IMR-90 (cell line): ENCODE results near the gene ZNF408. TPM values are rescaled to one million over a fixed set of nuclear protein-coding genes. Genes with fewer than 3 reads are reported as not detected.

Experiments used
- ATAC-seq: fragments of 200-7000 bp; cut with Tn5 transposase; 2 replicates; pipeline ENCODE4 v1.9.1; 2020; ENCODE audit warnings: low read depth, mild to moderate bottlenecking, moderate library complexity
- BruUV-seq: library from RNA; stranded (reverse); fragments of 400-500 nt; replicated peaks from 2 replicates; lab custom pipeline; 2021; lab: Mats Ljungman, UMichigan
- CTCF ChIA-PET: fragments of 300-600 bp; formaldehyde crosslinking; extraction: SDS; loops from one replicate; lab custom pipeline; 2021; ENCODE audit warnings: antibody characterized with exemption; lab: Yijun Ruan, JAX
- POLR2A ChIA-PET: fragments of 300-600 bp; sonication (Branson Sonifier 250); formaldehyde crosslinking; loops from one replicate; lab custom pipeline; 2022; ENCODE audit warnings: antibody characterized with exemption; ENCODE audit not compliant: unreplicated experiment; lab: Charles Lee
- DNase-seq: peaks from one replicate; pipeline ENCODE4 v3.0.0; 2013
- H2AFZ ChIP-seq: replicated peaks from 2 replicates; pipeline ENCODE3; 2013; ENCODE audit warnings: low read length, mild to moderate bottlenecking; ENCODE audit not compliant: poor library complexity
- H2AK5ac ChIP-seq: 2 replicates; pipeline ENCODE4 v1.6.1; 2013; ENCODE audit warnings: low read depth, low read length, inconsistent platforms
- H2AK9ac ChIP-seq: replicated peaks from 2 replicates; pipeline ENCODE3; 2013; ENCODE audit warnings: mild to moderate bottlenecking, low read depth, low read length, moderate library complexity; ENCODE audit not compliant: poor library complexity
- H2BK120ac ChIP-seq: 2 replicates; pipeline ENCODE4 v1.6.1; 2013; ENCODE audit warnings: low read depth, low read length, inconsistent platforms
- H2BK15ac ChIP-seq: 3 replicates; pipeline ENCODE4 v1.6.1; 2013; ENCODE audit warnings: low read depth, low read length, inconsistent platforms
- H2BK20ac ChIP-seq: 2 replicates; pipeline ENCODE4 v1.6.1; 2013; ENCODE audit warnings: low read depth, mild to moderate bottlenecking, inconsistent platforms, low read length, moderate library complexity
- H2BK5ac ChIP-seq: 2 replicates; pipeline ENCODE4 v1.6.1; 2013; ENCODE audit warnings: mild to moderate bottlenecking, low read depth, low read length, inconsistent platforms; ENCODE audit not compliant: poor library complexity, severe bottlenecking
- H3K14ac ChIP-seq: replicated peaks from 2 replicates; pipeline ENCODE4 v1.6.1; 2013; ENCODE audit warnings: low read depth, low read length, inconsistent platforms
- H3K18ac ChIP-seq: 2 replicates; pipeline ENCODE4 v1.6.1; 2013; ENCODE audit warnings: low read depth, low read length, control low read depth
- H3K23ac ChIP-seq: 2 replicates; pipeline ENCODE4 v1.6.1; 2013; ENCODE audit warnings: low read depth, low read length, inconsistent platforms
- H3K27ac ChIP-seq: 2 replicates; pipeline ENCODE4 v1.5.1; 2013; ENCODE audit warnings: mild to moderate bottlenecking, control low read depth, low read length; ENCODE audit not compliant: insufficient read depth
- H3K27me3 ChIP-seq: 2 replicates; pipeline ENCODE4 v1.6.1; 2013; ENCODE audit warnings: low read length; ENCODE audit not compliant: control insufficient read depth, insufficient read depth
- H3K36me3 ChIP-seq: 2 replicates; pipeline ENCODE4 v1.6.1; 2013; ENCODE audit warnings: low read length, mixed read lengths; ENCODE audit not compliant: control insufficient read depth, insufficient read depth
- H3K4ac ChIP-seq: 2 replicates; pipeline ENCODE4 v1.6.1; 2013; ENCODE audit warnings: low read depth, low read length, inconsistent platforms
- H3K4me1 ChIP-seq: 2 replicates; pipeline ENCODE4 v1.6.1; 2013; ENCODE audit warnings: low read length, mixed read lengths; ENCODE audit not compliant: control insufficient read depth, insufficient read depth
- H3K4me2 ChIP-seq: 2 replicates; pipeline ENCODE4 v1.6.1; 2013; ENCODE audit warnings: low read depth, mild to moderate bottlenecking, control low read depth, low read length, moderate library complexity
- H3K4me3 ChIP-seq: 2 replicates; pipeline ENCODE4 v1.5.1; 2013; ENCODE audit warnings: low read depth, mild to moderate bottlenecking, control low read depth, low read length, moderate library complexity; ENCODE audit not compliant: insufficient read depth
- H3K56ac ChIP-seq: 2 replicates; pipeline ENCODE4 v1.6.1; 2013; ENCODE audit warnings: low read length, inconsistent platforms; ENCODE audit not compliant: insufficient read depth; ENCODE audit errors: extremely low read depth
- H3K79me1 ChIP-seq, 2 experiments: 2 replicates each; pipeline ENCODE4 v1.6.1; 2013; ENCODE audit warnings: low read length in 2 of 2, inconsistent platforms in 1 of 2, low read depth in 1 of 2
- H3K9ac ChIP-seq: 2 replicates; pipeline ENCODE4 v1.6.1; 2013; ENCODE audit warnings: low read depth, low read length, control low read depth
- H3K9me1 ChIP-seq: 2 replicates; pipeline ENCODE4 v1.6.1; 2013; ENCODE audit warnings: low read length, inconsistent platforms; ENCODE audit not compliant: insufficient read depth
- H3K9me3 ChIP-seq: 2 replicates; pipeline ENCODE4 v1.6.1; 2013; ENCODE audit warnings: low read length; ENCODE audit not compliant: control insufficient read depth, insufficient read depth
- H4K20me1 ChIP-seq: 2 replicates; pipeline ENCODE4 v1.6.1; 2013; ENCODE audit warnings: low read length, inconsistent platforms; ENCODE audit not compliant: insufficient read depth
- H4K5ac ChIP-seq: 2 replicates; pipeline ENCODE4 v1.6.1; 2013; ENCODE audit warnings: mild to moderate bottlenecking, low read depth, low read length, control low read depth
- H4K8ac ChIP-seq, 2 experiments: 2 replicates each; pipeline ENCODE4 v1.6.1; 2013; ENCODE audit warnings: low read depth in 2 of 2, low read length in 2 of 2, control low read depth in 1 of 2, inconsistent platforms in 1 of 2
- H4K91ac ChIP-seq: 2 replicates; pipeline ENCODE4 v1.6.1; 2013; ENCODE audit warnings: low read depth, low read length, inconsistent platforms; ENCODE audit not compliant: insufficient read depth
- CEBPB ChIP-seq: IDR thresholded peaks from 2 replicates; pipeline ENCODE4 v1.6.1; 2012; ENCODE audit warnings: low read depth, low read length, improper control_type of control experiment
- USF2 ChIP-seq: fragments of 150-350 bp; IDR thresholded peaks from 2 replicates; pipeline ENCODE4 v1.6.1; 2017; ENCODE audit warnings: mild to moderate bottlenecking, antibody characterized with exemption, low read length, low read depth
- WGBS, 2 experiments: methylation state at CpG; one replicate each; pipeline versions ENCODE4 v1.1.5 to v1.1.7; 2013; ENCODE audit warnings: missing lambda C conversion rate in 2 of 2; ENCODE audit not compliant: insufficient read length in 1 of 2; ENCODE audit errors: extremely low coverage in 2 of 2; 5-methylcytosine and 5-hydroxymethylcytosine counted together
- dilution Hi-C: fragments of 300-500 bp; cut with HindIII; formaldehyde crosslinking; loops from one replicate; pipeline ENCODE4 v1.14.3; 2018; ENCODE audit warnings: low sequenced_read_pairs; ENCODE audit not compliant: unreplicated experiment
- in situ Hi-C: fragments of 300-500 bp; cut with MboI; formaldehyde crosslinking; loops from 3 replicates; pipeline ENCODE4 v1.14.3; 2019; ENCODE audit warnings: low sequenced_read_pairs, inconsistent platforms, mixed read lengths
- intact Hi-C: fragments of 100-400 bp; cut with micrococcal nuclease; formaldehyde crosslinking; loops from 2 replicates; pipeline ENCODE4 v1.10.0; 2022
- polyA plus RNA-seq, 3 experiments: library from polyadenylated mRNA; depleted of rRNA; stranded (reverse); fragments of >200 nt; gene quantifications; 2 replicates each; pipeline ENCODE4 v1.2.3, GENCODE V29; 2012; ENCODE audit warnings: low replicate concordance in 1 of 3
- total RNA-seq: library from RNA; depleted of rRNA; stranded (reverse); fragments of >200 nt; gene quantifications from 2 replicates; pipeline ENCODE4 v1.2.3, GENCODE V29; 2012

ZNF408 gene
- total and polyA plus RNA-seq, 2 of the 4 experiments (the other 2 are of a cell fraction) = 9.5 to 11.1 TPM

DNA sequence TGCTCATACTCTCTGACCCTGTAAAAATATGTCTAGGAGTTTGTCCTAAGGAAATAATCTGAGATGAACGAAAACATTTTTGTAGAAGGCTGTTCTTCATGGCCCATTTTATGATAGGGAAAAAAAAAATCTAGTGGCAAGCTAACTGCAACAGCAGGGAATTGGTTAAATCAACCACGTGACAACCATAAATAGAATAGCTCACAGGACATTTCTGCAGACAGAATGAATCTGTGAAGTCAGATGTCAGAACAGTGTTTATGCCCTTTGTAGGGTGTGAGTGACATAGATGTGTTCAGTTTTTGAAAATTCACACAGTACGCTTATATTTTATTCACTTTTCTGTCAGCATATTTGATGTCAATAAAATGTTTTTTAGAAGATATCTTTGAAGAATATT is 16.5 kb upstream of the ZNF408 start:
- no peak overlapping the region for H2AK5ac ChIP-seq
- dilution Hi-C loops = no loop called here
- ATAC-seq (no peak), DNase-seq (no peak)
- no peaks in the 10 kb centered on the region for H3K27me3 ChIP-seq
- ChIA-PET CTCF (no interaction called here), POLR2A (no interaction called here)
- intact Hi-C loops = loop anchor here (10.0 kb wide), 1 partner anchor 300 kb away; the partner anchor contains the start of gene MDK
- WGBS, 2 experiments = no CpG with 5 or more reads among the region's 3 CpGs
- no peak overlapping the region for H3K18ac ChIP-seq
- no peak overlapping the region for H2BK5ac ChIP-seq
- H2BK20ac ChIP-seq = no peak overlapping the region
- no peak overlapping the region for H3K14ac ChIP-seq
- H3K36me3 ChIP-seq = peaks cover 57% of the 10 kb centered on the region
- H3K9ac ChIP-seq = no peak overlapping the region
- no TSS peak for BruUV-seq
- peaks cover 6% of the 10 kb centered on the region; the same call in 1 of the 2 replicates for H4K20me1 ChIP-seq
- H4K91ac ChIP-seq = no peak overlapping the region
- peaks cover 26% of the 10 kb centered on the region for H3K9me1 ChIP-seq
- peaks cover 18% of the 10 kb centered on the region for H3K4me1 ChIP-seq
- TF ChIP-seq CEBPB = no peak
- TF ChIP-seq USF2 = 0 out of 2 replicates have a peak, but pooled peaks have one; percentile 9
- no peak overlapping the region for H3K4ac ChIP-seq
- H2AFZ ChIP-seq = no peak overlapping the region
- peaks cover 12 to 41% of the 10 kb centered on the region in 2 experiments; a peak in 3 of 4 replicates for H3K79me1 ChIP-seq
- H2BK15ac ChIP-seq = no peak overlapping the region
- H3K4me2 ChIP-seq = no peak overlapping the region
- H2AK9ac ChIP-seq = no peak overlapping the region
- no peak overlapping the region for H3K27ac ChIP-seq
- H3K4me3 ChIP-seq = no peak overlapping the region
- no peaks in the 10 kb centered on the region for H3K9me3 ChIP-seq
- H4K8ac ChIP-seq = no peak overlapping the region
- no peak overlapping the region for H2BK120ac ChIP-seq
- in situ Hi-C loops = no loop called here
- no peak overlapping the region for H4K5ac ChIP-seq
- no peak overlapping the region for H3K56ac ChIP-seq
- no peak overlapping the region for H3K23ac ChIP-seq
